GM19324 (cell line): ENCODE measurements around the gene SH3RF2.

ENCODE experiments used
- ATAC-seq: cut with Tn5 transposase; IDR thresholded peaks from one replicate; pipeline ENCODE4 v1.9.1; 2021; ENCODE audit warnings: mild to moderate bottlenecking, moderate library complexity; ENCODE audit not compliant: unreplicated experiment, low FRiP score

Gene SH3RF2

GRCh38 chr5:145920542-145921210, 15.7 kb upstream of the SH3RF2 start:
- ATAC-seq = no peak

- ATAC-seq = no peak
Measured at GRCh38 chr5:145921211-145921610, 15.2 kb upstream of the SH3RF2 start.

DNA sequence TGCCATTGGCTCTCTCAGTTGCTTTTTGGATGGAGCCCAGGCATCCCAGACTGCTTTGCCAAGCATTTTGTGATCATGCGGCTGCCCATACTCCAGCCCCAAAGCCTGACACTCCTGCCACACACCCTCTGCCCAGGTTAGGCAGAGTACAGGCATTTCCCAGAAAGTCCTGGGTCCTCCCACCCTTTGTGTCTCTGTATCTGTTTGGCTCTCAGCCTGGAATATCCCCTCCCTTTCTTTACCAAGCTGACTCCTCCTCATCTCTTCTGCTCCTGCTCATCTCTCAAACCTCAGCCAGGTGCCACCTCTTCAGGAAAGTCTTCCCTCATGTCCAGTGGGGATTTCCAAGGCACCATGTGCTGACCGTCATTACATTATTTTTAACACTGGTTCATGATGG, 14.3 kb upstream of the SH3RF2 start:
- ATAC-seq = no peak

- ATAC-seq = no peak
Measured at GRCh38 chr5:145923405-145923804, 13.0 kb upstream of the SH3RF2 start.

GRCh38 chr5:145924849-145925248, 11.5 kb upstream of the SH3RF2 start:
- no peak for ATAC-seq

GRCh38 chr5:145925353-145925752, 11.0 kb upstream of the SH3RF2 start:
- ATAC-seq = no peak

DNA sequence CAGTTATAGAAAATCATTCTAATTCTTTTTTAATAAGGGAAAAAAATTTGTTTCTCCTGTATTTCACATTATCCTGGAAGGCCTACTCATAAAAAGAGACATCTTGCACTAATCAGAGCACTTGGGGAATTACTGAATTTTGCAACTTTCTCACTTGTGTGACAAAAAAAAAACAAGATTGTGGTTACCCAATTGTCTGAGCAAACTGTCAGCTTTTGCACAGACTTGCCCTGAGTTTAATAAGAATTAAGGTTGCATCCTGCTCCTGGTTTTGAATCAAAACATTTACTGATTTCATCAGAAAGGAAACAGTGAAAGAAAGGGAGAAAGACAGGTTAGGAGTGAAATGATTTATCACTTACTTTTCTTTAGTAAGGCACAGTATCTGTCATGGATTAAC, 10.6 kb upstream of the SH3RF2 start:
- ATAC-seq = no peak

DNA sequence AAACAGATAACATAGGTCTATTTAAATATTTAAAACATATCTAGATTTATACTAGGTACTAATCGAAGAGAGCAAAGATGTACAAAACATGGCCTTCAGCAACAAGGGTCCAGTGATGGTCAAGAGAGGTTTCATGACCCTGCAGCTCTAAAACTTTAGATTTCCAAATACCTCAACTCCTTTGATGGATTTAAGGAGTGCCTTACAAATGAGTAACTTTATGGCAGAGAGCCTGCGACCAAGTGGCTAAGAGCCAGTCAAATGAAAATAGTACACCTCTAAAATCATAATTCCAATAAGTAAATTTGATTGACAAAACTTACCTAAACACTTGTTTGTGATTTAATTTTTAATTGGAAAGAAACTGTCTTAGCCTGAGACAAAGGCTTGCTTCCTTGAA, 4.7 kb upstream of the SH3RF2 start:
- no peak for ATAC-seq

GRCh38 chr5:145934276-145934675, 2.1 kb upstream of the SH3RF2 start:
- ATAC-seq = no peak

- ATAC-seq = no peak
Measured at GRCh38 chr5:145937432-145938250, 1.3 kb downstream of the SH3RF2 start.

- no peak for ATAC-seq
Measured at GRCh38 chr5:145938776-145939539, 2.6 kb downstream of the SH3RF2 start.

- no peak for ATAC-seq
Measured at GRCh38 chr5:145939540-145940065, 3.2 kb downstream of the SH3RF2 start.

- ATAC-seq = no peak
Measured at GRCh38 chr5:145941096-145941447, 4.7 kb downstream of the SH3RF2 start.

GRCh38 chr5:145941448-145942130, 5.2 kb downstream of the SH3RF2 start:
- ATAC-seq = no peak

DNA sequence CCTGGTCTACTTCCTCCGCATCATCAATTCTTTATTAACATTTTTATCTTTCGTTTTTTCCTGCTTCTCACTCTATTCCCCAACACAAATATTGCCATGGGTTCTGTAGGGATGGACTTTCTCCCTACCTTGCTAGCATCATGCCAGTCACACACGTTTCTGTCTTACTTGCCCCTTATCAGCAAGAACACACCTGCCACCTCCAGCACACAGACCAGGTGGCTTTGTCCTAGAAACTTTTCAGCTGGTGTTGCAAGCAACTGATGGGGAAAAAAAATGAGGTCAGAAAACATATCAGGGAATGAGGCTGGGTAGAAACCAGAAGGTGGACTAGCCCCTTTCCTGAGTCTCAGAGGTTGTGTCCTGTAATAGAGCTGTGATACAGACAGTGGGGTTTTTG, 5.8 kb downstream of the SH3RF2 start:
- ATAC-seq = no peak

DNA sequence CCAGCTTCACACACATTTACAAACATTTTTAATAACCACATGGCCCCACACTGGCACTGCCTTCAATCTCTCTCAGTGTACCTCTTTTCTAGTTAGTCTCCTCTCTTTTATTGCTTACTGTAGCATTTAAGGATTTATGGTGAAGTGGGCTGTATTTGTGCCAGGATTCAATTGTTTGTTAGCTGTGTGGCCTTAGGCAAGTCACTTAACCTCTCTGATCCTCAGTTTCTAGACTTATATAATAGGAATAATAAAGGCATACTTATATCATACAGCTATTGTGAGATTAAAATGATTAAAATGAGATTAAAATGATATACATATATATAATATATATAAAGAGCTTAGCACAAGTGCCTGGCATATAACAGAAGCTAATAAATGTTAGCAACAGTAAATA, 6.4 kb downstream of the SH3RF2 start:
- no peak for ATAC-seq

DNA sequence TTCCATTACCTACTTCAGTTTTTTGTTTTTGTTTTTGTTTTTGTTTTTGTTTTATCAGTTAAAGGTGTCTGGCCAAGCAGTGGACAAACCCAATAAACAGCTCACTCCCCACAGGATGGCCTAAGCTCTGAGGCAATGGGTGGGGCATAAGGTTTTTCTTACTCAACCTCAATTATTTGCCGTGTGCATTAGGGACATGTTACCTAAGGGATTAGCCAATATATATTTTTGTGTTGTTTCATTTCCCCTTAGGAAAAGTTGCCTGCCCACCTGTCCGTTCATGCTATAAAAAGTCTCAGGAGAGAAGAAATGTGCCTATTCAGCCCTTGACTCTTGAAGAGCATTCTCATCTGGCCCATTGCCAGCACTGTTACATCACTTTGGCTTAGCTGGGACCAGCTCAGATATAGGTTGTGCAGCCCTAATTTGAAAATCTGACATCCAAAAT, 7.3 kb downstream of the SH3RF2 start:
- no peak for ATAC-seq

DNA sequence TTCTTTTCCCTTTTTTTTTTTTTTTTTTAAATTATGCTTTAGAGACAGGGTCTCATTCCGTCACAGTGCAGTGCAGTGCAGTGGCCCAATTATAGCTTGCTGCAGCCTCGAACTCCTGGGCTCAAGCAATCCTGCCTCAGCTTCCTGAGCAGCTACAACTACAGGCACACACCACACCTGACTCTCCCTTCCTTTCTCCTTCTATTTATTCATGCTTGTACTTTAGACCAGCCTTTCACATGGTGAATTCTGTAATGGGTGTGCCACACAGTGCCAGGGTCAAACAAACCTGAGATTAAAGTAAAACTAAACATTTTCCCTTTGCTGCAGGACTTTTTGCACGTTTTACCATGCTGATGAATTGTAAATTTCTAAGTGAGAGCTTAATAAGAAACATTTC, 8.0 kb downstream of the SH3RF2 start:
- no peak for ATAC-seq

- no peak for ATAC-seq
Measured at GRCh38 chr5:145945620-145946111, 9.3 kb downstream of the SH3RF2 start.

- peak; percentile 55 for ATAC-seq
Measured at GRCh38 chr5:145946112-145946861, 9.9 kb downstream of the SH3RF2 start.
